HCT116 (cell line): ENCODE data around the gene TPX2. TPM values are rescaled to one million over a fixed set of nuclear protein-coding genes. Genes with fewer than 3 reads are reported as not detected.

Source experiments
- ATAC-seq: fragments of 200-7000 bp; cut with Tn5 transposase; 2 replicates; pipeline ENCODE4 v1.9.1; 2020; ENCODE audit warnings: mild to moderate bottlenecking, moderate library complexity
- BruUV-seq: library from RNA; stranded (reverse); fragments of 400-500 nt; replicated peaks from 2 replicates; lab custom pipeline; 2021; lab: Mats Ljungman, UMichigan
- CTCF ChIA-PET: fragments of 300-600 bp; sonication (Branson Sonifier 250); formaldehyde crosslinking; loops from one replicate; lab custom pipeline; 2021; ENCODE audit warnings: antibody characterized with exemption; lab: Charles Lee
- POLR2A ChIA-PET: fragments of 300-600, 350-600 bp; sonication (Branson Sonifier 250); formaldehyde crosslinking; loops from one replicate; lab custom pipeline; 2021; ENCODE audit warnings: antibody characterized with exemption; lab: Charles Lee
- RAD21 ChIA-PET, 2 experiments: fragments of 300-600 bp; sonication (Branson Sonifier 250); formaldehyde crosslinking; loops; one replicate each; lab custom pipeline; 2023; ENCODE audit warnings: low total read pairs in 2 of 2; ENCODE audit not compliant: uncharacterized antibody in 2 of 2, unreplicated experiment in 2 of 2, low non-redundant PET in 1 of 2; lab: Charles Lee
- DNase-seq: peaks from one replicate; pipeline ENCODE4 v3.0.0-alpha.2; 2010; ENCODE audit warnings: low read depth, low spot score
- H2AFZ ChIP-seq: fragments of 200-600 bp; shearing (Covaris generic), sonication (generic); 2 replicates; pipeline ENCODE4 v1.6.1; 2017; ENCODE audit warnings: low read depth, mixed run types, mixed read lengths, antibody characterized with exemption, low read length; ENCODE audit not compliant: poor library complexity, severe bottlenecking
- H3K27ac ChIP-seq: 2 replicates; pipeline ENCODE4 v1.5.1; 2012; ENCODE audit warnings: low read depth, low read length
- H3K27me3 ChIP-seq: fragments of 200-600 bp; sonication (generic); 2 replicates; pipeline ENCODE4 v1.6.1; 2016; ENCODE audit warnings: mixed run types, low read length, mixed read lengths; ENCODE audit not compliant: insufficient read depth
- H3K36me3 ChIP-seq, 2 experiments: fragments of 200-500 bp in 1 of 2; fragments of 200-600 bp in 1 of 2; sonication (Bioruptor generic) in 1 of 2; sonication (generic) in 1 of 2; 2 replicates each; pipeline versions ENCODE4 v1.5.1 to v1.6.1; 2014 to 2016; ENCODE audit warnings: low read length in 2 of 2, inconsistent platforms in 1 of 2, mixed read lengths in 1 of 2, mixed run types in 1 of 2; ENCODE audit not compliant: insufficient read depth in 2 of 2, control insufficient read depth in 1 of 2
- H3K4me1 ChIP-seq, 2 experiments: fragments of 200-600 bp in 1 of 2; sonication (generic) in 1 of 2; 2 replicates each; pipeline versions ENCODE4 v1.5.1 to v1.6.1; 2012 to 2017; ENCODE audit warnings: low read length in 2 of 2, inconsistent platforms in 1 of 2, mild to moderate bottlenecking in 1 of 2, mixed read lengths in 1 of 2, mixed run types in 1 of 2, moderate library complexity in 1 of 2; ENCODE audit not compliant: insufficient read depth in 2 of 2, control insufficient read depth in 1 of 2
- H3K4me2 ChIP-seq: fragments of 200-600 bp; sonication (generic); 2 replicates; pipeline ENCODE4 v1.6.1; 2017; ENCODE audit warnings: mixed run types, low read length, mixed read lengths
- H3K4me3 ChIP-seq, 2 experiments: fragments of 200-600 bp in 1 of 2; sonication (generic) in 1 of 2; replicated peaks in 1 of 2; 2 replicates each; pipeline ENCODE4 v1.5.1; 2011 to 2016; ENCODE audit warnings: low read length in 2 of 2, control low read depth in 1 of 2, low read depth in 1 of 2, mild to moderate bottlenecking in 1 of 2, mixed read lengths in 1 of 2, mixed run types in 1 of 2
- H3K79me2 ChIP-seq: fragments of 200-600 bp; sonication (generic); 2 replicates; pipeline ENCODE4 v1.6.1; 2017; ENCODE audit warnings: mild to moderate bottlenecking, mixed run types, low read length, moderate library complexity, mixed read lengths; ENCODE audit not compliant: insufficient read depth
- H3K9ac ChIP-seq: fragments of 200-600 bp; sonication (generic); 2 replicates; pipeline ENCODE4 v1.6.1; 2016; ENCODE audit warnings: low read length, mixed read lengths
- H3K9me2 ChIP-seq: fragments of 200-600 bp; sonication (generic), shearing (Covaris generic); 2 replicates; pipeline ENCODE4 v1.6.1; 2017; ENCODE audit warnings: mixed run types, mild to moderate bottlenecking, moderate library complexity; ENCODE audit not compliant: insufficient read depth
- H3K9me3 ChIP-seq, 2 experiments: fragments of 200-500 bp in 1 of 2; fragments of 200-600 bp in 1 of 2; sonication (Bioruptor generic) in 1 of 2; sonication (generic) in 1 of 2; 2 replicates each; pipeline ENCODE4 v1.6.1; 2014 to 2017; ENCODE audit warnings: low read length in 2 of 2, mixed read lengths in 2 of 2, inconsistent platforms in 1 of 2, low read depth in 1 of 2, mild to moderate bottlenecking in 1 of 2, mixed run types in 1 of 2, moderate library complexity in 1 of 2; ENCODE audit not compliant: control insufficient read depth in 1 of 2, insufficient read depth in 1 of 2
- H4K20me1 ChIP-seq: fragments of 200-600 bp; sonication (generic), shearing (Covaris generic); 2 replicates; pipeline ENCODE4 v1.6.1; 2017; ENCODE audit warnings: mixed run types, mild to moderate bottlenecking, moderate library complexity; ENCODE audit not compliant: insufficient read depth
- CEBPB ChIP-seq: IDR thresholded peaks from 2 replicates; pipeline ENCODE4 v1.6.1; 2012; ENCODE audit warnings: low read depth
- EGR1 ChIP-seq: IDR thresholded peaks from 2 replicates; pipeline ENCODE4 v1.6.1; 2012; ENCODE audit warnings: low read depth
- ELF1 ChIP-seq: IDR thresholded peaks from 2 replicates; pipeline ENCODE4 v1.6.1; 2012; ENCODE audit warnings: low read depth, borderline replicate concordance
- EZH2phosphoT487 ChIP-seq: fragments of 200-600 bp; IDR thresholded peaks from 2 replicates; pipeline ENCODE4 v1.6.1; 2018; ENCODE audit warnings: antibody characterized with exemption, borderline replicate concordance
- FOSL1 ChIP-seq: IDR thresholded peaks from 2 replicates; pipeline ENCODE4 v1.6.1; 2012; ENCODE audit warnings: low read depth
- JUND ChIP-seq: IDR thresholded peaks from 2 replicates; pipeline ENCODE4 v1.6.1; 2012
- POLR2A ChIP-seq: IDR thresholded peaks from 2 replicates; pipeline ENCODE4 v1.7.0; 2011; ENCODE audit warnings: borderline replicate concordance; ENCODE audit not compliant: insufficient read depth, insufficient read length; ENCODE audit errors: extremely low read depth
- POLR2AphosphoS5 ChIP-seq: IDR thresholded peaks from 2 replicates; pipeline ENCODE4 v1.6.1; 2011; ENCODE audit warnings: mild to moderate bottlenecking, low read depth, low read length, moderate library complexity
- RAD21 ChIP-seq: IDR thresholded peaks from 2 replicates; pipeline ENCODE4 v1.6.1; 2012; ENCODE audit warnings: low read depth, mild to moderate bottlenecking
- SIN3A ChIP-seq: IDR thresholded peaks from 2 replicates; pipeline ENCODE4 v1.6.1; 2012; ENCODE audit warnings: low read depth
- SP1 ChIP-seq: IDR thresholded peaks from 2 replicates; pipeline ENCODE4 v1.6.1; 2012; ENCODE audit warnings: low read depth
- SRF ChIP-seq: IDR thresholded peaks from 2 replicates; pipeline ENCODE4 v1.6.1; 2012; ENCODE audit warnings: low read depth
- YY1 ChIP-seq: IDR thresholded peaks from 2 replicates; pipeline ENCODE4 v1.6.1; 2011; ENCODE audit warnings: low read length, low read depth, moderate library complexity, mild to moderate bottlenecking; ENCODE audit not compliant: insufficient replicate concordance; ENCODE audit errors: extremely low read depth
- ZNF274 ChIP-seq: fragments of 200-500 bp; sonication (Bioruptor generic); IDR thresholded peaks from 2 replicates; pipeline ENCODE4 v1.6.1; 2014; ENCODE audit warnings: mild to moderate bottlenecking, low read depth, low read length, inconsistent platforms
- intact Hi-C: fragments of 100-400 bp; cut with micrococcal nuclease; formaldehyde crosslinking; loops from 2 replicates; pipeline ENCODE4 v1.10.0; 2022
- total RNA-seq: library from RNA; stranded (reverse); gene quantifications from one replicate; pipeline ENCODE4 v1.2.1, GENCODE V29; 2021; ENCODE audit not compliant: unreplicated experiment
- TF ChIP-seq, protein P1 (sequence below): IDR thresholded peaks from 2 replicates; pipeline ENCODE4 v1.6.1; 2011; ENCODE audit warnings: mild to moderate bottlenecking, low read length, moderate library complexity; ENCODE audit not compliant: insufficient replicate concordance; ENCODE audit errors: extremely low read depth

TPX2 gene
- total RNA-seq, 1 experiment from 2014 or later, result 163 TPM

DNA sequence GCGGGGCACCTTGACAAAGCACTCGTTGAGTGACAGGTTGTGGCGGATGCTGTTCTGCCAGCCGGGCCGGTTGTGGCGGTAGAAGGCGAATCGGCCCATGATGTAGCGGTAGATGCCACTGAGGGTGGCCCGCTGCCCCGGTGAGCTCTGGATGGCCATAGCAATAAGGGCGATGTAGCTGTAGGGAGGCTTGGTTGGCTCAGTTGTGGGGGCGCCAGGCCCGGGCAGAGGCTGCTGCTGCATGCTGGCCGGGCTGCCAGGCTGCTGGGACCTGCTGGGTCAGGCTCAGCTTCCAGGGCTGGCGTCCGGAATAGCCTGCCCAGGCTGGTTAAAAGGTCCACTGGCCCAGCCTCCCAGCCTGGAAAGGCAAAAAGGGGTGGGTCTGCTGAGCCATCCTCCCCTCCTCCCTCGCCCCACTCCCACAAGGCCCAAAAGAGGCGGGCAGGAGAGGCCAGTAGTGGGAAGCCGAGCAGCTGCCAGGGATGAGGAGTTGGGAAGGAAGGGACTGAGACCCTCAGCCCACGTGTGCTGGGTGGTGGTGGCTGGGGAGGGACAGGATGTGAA, 106.3 kb downstream of the TPX2 start, which contains the start of gene FOXS1:
Gene FOXS1, minus strand, starts transcription at position 305 of the 564 bp plus-strand sequence. Its CDS starts 62 bp downstream, at position 243.
- Histone ChIP-seq H3K9ac (no peak within 1 kb of the TSS), H4K20me1 (no peaks in the 10 kb centered on the region), H3K4me3 (no peak within 1 kb of the TSS), H3K27ac (no peak within 1 kb of the TSS; the same call in 1 of the 2 replicates), H3K9me3 (no peaks in the 10 kb centered on the region), H3K79me2 (no peaks in the 10 kb centered on the region), H3K4me1 (peaks cover 16 to 27% of the 10 kb centered on the region in 2 experiments), H3K4me2 (no peak within 1 kb of the TSS), H3K36me3 (no peaks in the 10 kb centered on the region), H3K9me2 (no peaks in the 10 kb centered on the region), H3K27me3 (no peaks in the 10 kb centered on the region), H2AFZ (no peak within 1 kb of the TSS)
- BruUV-seq, result no TSS peak
- ATAC-seq (no peak), DNase-seq (no peak)
- ChIA-PET RAD21 (no interaction called here), CTCF (interaction anchor here (0.7 to 1.6 kb wide), 2 partner anchors 9 to 22 kb away, joined by 3 to 4 read pairs; no protein-coding TSS in a partner anchor), POLR2A (no interaction called here)
- intact Hi-C loops, result no loop called here
- no peak for TF ChIP-seq ZNF274
- no peak for TF ChIP-seq POLR2A
- TF ChIP-seq, protein P1, sequence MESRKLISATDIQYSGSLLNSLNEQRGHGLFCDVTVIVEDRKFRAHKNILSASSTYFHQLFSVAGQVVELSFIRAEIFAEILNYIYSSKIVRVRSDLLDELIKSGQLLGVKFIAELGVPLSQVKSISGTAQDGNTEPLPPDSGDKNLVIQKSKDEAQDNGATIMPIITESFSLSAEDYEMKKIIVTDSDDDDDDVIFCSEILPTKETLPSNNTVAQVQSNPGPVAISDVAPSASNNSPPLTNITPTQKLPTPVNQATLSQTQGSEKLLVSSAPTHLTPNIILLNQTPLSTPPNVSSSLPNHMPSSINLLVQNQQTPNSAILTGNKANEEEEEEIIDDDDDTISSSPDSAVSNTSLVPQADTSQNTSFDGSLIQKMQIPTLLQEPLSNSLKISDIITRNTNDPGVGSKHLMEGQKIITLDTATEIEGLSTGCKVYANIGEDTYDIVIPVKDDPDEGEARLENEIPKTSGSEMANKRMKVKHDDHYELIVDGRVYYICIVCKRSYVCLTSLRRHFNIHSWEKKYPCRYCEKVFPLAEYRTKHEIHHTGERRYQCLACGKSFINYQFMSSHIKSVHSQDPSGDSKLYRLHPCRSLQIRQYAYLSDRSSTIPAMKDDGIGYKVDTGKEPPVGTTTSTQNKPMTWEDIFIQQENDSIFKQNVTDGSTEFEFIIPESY, result no peak
- TF ChIP-seq EZH2phosphoT487, result no peak
- TF ChIP-seq EGR1, result no peak
- no peak for TF ChIP-seq POLR2AphosphoS5
- no peak for TF ChIP-seq JUND
- no peak for TF ChIP-seq CEBPB
- TF ChIP-seq SRF, result no peak
- TF ChIP-seq FOSL1, result no peak
- TF ChIP-seq YY1, result no peak
- TF ChIP-seq SIN3A, result no peak
- no peak for TF ChIP-seq ELF1
- no peak for TF ChIP-seq SP1
- TF ChIP-seq RAD21, result no peak
